HG03460 (cell line): ENCODE results near the gene ARHGAP27.
"Not testable (repeated sequence)": the region's sequence is repeated elsewhere in the genome, so short reads cannot be mapped to it uniquely, and the experiment has no call there.

Experiments
- ATAC-seq: cut with Tn5 transposase; IDR thresholded peaks from one replicate; pipeline ENCODE4 v1.9.1; 2021; ENCODE audit not compliant: unreplicated experiment

Gene ARHGAP27

GRCh38 chr17:45366691-45367090, 66.0 kb downstream of the ARHGAP27 start:
- ATAC-seq = no peak

- no peak for ATAC-seq
Measured at GRCh38 chr17:45366049-45366448, 66.6 kb downstream of the ARHGAP27 start.

GRCh38 chr17:45364531-45365390, 67.9 kb downstream of the ARHGAP27 start:
- no peak for ATAC-seq

- ATAC-seq = no peak
Measured at GRCh38 chr17:45363498-45363897, 69.2 kb downstream of the ARHGAP27 start.

- ATAC-seq = no peak
Measured at GRCh38 chr17:45361976-45362375, 70.7 kb downstream of the ARHGAP27 start.

GRCh38 chr17:45361451-45361850, 71.2 kb downstream of the ARHGAP27 start:
- no peak for ATAC-seq

- no peak for ATAC-seq
Measured at GRCh38 chr17:45357364-45357997, 75.2 kb downstream of the ARHGAP27 start.

- ATAC-seq = no peak
Measured at GRCh38 chr17:45355087-45355486, 77.6 kb downstream of the ARHGAP27 start.

GRCh38 chr17:45353043-45353442, 79.6 kb downstream of the ARHGAP27 start:
- no peak for ATAC-seq

GRCh38 chr17:45351831-45352230, 80.8 kb downstream of the ARHGAP27 start:
- ATAC-seq = no peak

- no peak for ATAC-seq
Measured at GRCh38 chr17:45347444-45347843, 85.2 kb downstream of the ARHGAP27 start.

- ATAC-seq = no peak
Measured at GRCh38 chr17:45346216-45347015, 86.3 kb downstream of the ARHGAP27 start.

GRCh38 chr17:45345554-45346215, 87.0 kb downstream of the ARHGAP27 start:
- ATAC-seq = no peak

- no peak for ATAC-seq
Measured at GRCh38 chr17:45345246-45345553, 87.5 kb downstream of the ARHGAP27 start.

- ATAC-seq = not testable (repeated sequence)
Measured at GRCh38 chr17:45343967-45344664, 88.6 kb downstream of the ARHGAP27 start.
